Stimulated activated CD8-positive, alpha-beta memory T cell treated with anti-CD3 and anti-CD28 coated beads, Interleukin-4, amount 100 ng/mL, for 4 hours (primary cell): ENCODE data around the gene SCTR.

ENCODE experiments used
- DNase-seq, 2 donors: peaks; one replicate each; pipeline ENCODE4 v3.0.0-alpha.2; 2020; ENCODE audit warnings: low read depth in 2 of 2, low spot score in 1 of 2

The SCTR gene

DNA sequence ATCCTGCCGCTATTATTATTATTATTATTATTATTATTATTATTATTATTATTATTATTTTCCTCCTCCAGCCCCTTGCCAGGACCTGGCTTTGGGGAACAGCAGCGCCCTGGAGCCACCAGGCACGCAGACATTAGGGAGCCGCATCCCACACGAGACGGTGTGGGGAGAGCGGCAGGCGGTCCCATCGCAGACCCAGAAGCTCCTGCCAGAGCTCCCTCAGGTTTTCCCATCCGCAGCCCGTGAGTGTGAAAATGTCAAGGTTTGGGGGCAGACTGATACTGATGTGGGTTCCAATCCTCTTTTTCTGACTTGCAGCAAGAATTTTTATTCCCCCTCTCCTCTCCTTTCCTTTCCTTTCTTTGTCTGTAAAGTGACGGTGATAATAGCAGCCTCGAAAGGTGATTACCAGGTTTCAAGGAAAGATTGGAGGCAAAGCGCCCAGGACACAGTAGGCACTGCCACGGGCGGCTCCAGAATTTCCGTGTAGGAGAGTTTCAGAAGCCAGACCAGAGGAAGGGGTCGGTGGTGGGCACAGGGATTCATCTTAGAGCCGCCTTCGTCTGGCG is 816 bp downstream of the SCTR start:
- no peak for DNase-seq

DNA sequence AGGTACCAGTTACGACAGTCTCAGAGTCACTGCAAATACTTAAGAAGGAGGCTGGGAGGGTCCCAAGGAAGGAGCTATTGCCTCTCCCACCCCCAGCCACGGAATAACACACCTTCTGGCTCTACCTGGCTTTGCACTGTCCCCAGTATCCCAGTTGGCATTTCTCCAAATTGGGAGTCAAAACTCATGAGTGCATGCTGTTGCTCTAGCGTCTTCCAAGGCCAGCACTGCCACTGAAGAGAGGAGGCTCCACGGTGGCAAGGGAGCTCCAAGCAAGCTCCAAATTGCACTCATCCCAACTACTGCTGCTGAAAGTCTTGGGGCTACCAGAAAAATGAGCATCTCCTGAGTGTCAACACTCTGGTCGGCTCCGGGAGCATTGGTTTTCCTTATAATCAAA is 1.6 kb downstream of the SCTR start:
- DNase-seq = no peak

DNA sequence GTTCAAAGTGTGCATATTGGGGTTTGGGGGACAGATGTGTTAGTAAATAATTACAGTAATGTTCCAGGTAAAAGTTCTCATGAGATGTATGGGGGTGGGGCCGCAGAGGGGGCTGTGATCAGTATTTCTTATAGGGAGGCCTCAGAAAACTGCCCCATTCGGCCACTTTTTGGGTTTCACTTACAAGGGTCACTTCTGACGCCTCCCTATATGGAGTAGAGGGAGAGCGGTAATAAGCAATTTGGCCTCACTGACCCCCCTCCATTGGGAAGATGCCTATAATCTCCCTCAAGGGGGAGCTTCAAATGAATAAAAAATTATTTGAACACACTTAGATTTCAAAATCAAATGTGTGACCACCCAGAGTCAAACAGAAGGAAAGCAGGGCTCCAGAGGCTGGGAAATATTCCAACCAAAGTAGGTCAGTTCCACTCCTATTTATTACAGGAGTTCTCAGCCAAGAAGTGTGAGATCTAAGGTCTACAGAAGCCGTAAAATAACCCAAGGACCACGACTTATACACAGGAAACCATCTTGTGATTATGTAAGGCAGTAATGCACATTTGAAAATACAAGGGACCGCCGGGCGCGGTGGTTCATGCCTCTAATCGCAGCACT is 2.7 kb downstream of the SCTR start:
- no peak for DNase-seq

DNA sequence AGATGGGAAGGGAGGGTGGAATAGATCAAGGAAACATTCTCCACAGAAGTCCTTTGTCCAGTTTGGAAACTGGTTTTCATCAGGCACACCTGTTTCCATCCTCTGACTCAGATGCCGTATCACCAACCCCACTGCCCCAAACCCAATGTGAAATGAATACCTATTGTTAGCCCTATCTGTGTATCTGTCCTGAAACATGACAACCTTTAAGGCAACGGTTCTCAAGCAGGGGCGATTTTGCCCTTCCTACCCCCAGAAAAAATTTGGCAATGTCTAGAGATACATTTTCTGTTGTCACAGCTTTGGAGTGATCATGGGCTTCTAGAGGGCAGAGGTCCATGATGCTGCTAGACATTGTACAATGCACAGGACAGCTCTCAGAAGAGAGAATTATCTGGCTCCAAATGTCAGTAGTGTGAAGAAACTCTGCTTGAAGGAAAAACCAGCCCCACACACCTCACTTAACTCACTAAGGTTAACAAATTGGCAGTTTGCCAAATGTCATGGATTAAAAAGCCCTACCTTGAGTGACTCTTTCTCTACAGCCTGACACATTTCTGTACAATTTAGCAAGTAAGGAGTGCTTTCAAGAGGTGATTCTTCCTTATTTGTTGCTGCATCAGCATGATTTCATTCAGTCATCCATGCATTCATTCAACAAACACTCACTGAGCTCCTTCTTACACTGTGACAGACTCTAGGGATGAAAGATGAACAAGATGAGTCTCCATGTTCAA is 3.4 kb downstream of the SCTR start:
- no peak for DNase-seq

DNA sequence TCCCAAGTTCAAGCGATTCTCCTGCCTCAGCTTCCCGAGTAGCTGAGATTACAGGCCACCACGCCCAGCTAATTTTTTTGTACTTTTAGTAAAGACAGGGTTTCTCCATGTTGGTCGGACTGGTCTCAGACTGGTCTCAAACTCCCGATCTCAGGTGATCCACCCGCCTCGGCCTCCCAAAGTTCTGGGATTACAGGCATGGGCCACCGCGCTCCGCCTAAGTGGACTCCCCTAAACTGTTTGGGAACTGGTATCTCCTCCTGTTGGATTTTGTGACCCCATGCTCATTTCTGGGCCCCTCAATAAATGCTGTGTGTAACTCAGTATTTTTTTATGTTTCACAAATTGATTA is 5.2 kb downstream of the SCTR start:
- DNase-seq = no peak

DNA sequence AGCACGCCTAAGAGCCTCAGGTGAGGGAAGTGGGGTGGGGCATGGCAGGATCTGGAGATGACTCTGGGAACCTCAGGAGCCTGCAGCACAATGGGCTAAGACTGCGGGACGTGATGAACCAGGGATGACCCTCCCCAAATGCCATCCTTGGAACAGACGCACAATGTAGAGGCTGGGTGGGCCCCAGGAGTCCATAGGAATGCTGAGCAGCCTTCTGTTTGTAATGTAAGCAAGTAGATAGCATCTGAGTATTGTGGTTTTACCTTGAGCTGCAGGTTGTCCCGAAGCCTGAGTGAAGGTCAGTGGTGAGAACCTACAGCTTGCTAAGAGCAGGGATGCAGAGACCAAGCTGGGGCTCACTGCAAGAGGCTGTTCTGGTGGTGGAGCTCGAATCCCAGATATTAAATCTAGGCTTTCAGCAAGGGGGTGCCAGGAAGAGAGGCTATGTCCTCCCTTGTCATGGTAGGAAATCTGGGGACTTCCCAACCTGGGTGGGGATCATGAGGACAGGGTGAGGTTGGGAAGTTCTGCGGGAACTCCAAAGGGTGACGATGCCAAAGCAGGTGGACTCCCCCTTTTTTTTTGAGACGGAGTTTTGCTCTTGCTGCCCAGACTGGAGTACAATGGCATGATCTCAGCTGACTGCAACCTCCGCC is 5.8 kb downstream of the SCTR start:
- no peak for DNase-seq

DNA sequence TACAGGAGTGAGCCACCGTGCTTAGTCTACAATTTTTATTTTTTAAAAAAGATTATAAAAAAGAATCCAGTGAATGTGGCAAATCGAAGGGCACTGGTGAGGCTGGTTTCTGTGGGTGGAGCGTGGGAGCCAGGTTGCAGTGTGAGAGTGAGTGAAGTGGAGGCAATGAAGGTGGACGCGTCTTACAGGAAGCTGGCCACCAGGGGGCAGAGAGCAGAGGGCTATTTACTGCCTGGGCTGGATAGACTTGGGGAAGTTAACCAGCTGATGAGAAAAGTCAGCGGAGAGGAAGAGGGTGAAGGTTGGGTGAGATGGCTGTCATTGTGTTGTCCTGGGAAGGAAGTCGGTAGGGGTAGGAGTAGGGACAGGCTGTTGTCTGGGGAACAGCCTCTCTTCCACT is 6.8 kb downstream of the SCTR start:
- no peak for DNase-seq

DNA sequence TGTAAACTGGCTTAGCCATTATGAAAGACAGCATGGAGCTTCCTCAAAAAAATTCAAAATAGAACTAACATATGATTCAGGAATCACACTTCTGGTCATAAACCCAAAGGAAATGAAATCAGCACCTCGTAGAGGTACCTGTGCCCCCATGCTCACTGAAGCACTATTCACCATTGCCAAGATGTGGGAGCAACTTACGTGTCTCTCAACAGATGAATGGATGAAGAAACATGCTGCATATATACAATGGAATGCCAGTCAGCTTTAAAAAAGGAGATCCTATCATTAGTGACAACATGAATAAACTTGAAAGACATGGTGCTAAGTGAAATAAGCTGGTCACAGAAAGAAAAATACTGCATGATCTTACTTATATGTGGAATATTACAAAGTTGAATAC is 8.2 kb downstream of the SCTR start:
- no peak for DNase-seq

DNA sequence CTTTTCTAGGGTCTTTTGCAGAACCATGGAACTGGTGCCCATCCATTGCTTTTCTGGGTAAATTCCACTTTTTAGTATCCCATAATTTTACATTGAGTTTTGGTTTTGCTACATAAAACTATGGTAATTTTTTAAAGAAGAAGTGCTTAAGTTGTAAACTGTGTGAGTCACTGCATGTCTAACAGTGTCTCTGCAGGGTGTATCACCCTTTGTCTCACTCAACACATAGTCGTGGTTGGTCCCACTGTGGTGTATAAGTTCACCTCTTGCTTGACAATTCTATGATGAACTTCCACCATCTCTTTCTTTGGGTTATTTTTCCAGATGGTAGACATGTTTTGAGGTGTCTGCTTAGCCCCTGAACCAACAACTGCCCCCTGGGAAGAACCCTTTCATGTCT is 10.5 kb downstream of the SCTR start:
- DNase-seq = no peak

DNA sequence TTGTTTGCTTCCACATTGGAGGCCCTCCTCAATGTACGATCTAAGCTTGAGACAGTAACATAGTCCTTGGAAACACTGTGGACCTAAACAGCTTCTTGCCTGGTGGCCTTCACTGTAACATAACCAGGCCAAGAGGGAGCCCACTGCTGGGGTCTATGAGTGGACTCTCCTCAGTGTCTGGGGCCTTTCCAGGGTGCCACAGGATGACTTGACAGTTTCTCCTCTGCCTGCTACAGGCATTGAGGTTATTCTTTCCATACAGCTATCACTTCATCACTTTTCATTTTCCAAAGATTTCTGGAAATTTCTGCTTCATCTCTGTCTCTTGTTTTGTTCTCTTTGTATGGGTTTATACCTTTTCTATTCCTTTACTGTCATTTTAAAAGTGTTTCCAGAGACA is 11.3 kb downstream of the SCTR start:
- no peak for DNase-seq

DNA sequence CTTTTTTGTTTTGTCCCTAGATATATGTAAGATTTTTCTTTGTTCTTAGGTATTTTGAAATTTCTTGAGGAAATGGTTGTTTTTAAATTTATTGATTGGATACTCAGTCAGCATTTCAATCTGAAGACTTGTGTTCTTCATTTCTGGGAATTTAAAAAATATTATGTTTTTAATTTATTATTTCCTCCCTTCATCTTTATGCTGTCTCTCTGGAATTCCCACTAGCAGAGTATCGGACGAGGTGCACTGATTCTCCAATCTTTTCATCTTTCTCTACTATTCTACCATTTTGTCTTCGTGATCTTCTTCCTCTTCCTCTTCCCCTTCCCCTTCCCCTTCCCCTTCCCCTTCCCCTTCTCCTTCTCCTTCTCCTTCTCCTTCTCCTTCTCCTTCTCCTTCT is 12.3 kb downstream of the SCTR start:
- no peak for DNase-seq

DNA sequence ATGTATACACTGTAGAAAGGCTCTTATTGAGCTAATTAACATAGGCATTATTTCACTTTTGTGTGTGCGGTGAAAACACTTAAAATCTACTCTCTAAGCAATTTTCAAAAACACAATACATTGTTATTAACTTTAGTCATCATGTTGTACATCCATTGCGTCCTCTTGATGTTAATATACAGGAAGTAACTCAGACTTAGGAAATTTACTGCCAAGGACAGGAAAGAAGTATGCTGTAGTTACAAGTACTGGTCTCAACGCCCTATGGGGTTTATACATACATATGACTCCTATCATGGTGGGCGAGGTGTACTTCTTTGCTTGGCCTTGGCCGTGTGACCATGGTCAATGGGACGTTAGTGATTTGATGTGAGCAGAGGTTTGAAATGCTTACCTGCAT is 15.5 kb downstream of the SCTR start:
- no peak for DNase-seq

DNA sequence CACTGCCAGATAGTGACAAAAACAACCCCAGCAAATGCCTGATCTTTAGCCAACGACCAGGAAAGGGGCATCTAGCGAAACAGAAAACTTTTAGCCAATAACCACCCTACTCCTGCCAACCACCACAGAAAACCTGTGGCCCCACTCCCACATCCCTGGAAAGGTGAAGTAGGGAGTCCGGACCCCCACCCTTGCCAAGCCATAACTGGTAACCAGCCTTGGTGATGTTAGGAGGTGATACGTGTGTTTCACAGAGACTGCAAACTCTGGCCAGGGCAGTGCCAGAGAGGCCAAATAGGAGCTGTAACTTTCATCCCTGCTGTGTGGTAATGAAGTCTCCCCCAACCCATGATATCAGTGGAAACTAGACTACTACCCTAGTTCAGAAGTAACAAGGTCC is 27.6 kb downstream of the SCTR start:
- DNase-seq = no peak

DNA sequence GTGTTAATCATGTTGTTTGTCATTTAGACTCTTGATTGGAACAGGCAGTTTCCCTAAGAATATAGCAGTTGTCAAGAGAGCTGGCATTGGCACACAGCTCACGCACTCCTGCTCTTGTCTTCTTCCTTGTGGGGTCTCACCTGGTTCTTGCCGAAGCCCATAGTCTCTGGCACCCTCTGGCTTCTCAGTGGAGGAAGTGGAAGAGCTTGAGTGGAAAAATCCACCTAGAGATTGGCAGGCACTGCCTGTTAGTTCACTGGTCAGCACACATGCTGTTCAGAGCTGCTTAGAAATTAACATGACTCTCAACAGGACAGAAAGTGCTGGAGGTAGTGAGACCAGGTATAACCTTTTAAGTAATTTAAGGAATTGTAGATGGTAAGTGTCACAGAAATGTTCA is 28.3 kb downstream of the SCTR start:
- no peak for DNase-seq

DNA sequence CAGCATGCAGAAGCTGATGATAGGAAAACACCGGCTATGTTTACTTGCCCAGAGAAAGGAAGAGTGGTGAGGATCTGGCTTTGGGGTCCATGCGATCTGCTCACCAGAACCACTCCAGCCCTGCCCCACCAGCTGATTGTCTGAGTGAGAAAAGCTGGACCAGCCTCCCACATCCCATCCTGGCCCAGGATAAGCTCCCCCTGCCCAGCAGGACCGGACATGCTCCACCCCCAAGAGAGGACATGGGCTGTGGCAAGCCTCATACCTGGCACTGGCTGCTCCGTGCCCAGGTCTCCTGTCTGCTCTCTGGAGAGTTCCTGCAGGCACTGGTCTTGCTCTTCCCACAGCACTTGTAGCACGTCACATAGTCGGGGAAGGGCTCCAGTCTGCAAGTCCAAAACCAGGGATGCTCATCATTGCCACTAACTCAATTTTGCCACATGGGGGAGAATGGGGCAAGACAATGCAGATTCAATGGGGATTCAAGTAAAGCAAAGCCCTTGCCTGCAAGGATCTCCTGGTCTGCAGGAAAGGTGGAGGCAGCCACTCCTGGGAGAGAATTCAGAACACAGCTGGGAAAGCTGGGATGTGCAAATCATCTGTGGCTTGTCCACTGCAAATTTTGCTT is 30.0 kb downstream of the SCTR start:
- DNase-seq = no peak

DNA sequence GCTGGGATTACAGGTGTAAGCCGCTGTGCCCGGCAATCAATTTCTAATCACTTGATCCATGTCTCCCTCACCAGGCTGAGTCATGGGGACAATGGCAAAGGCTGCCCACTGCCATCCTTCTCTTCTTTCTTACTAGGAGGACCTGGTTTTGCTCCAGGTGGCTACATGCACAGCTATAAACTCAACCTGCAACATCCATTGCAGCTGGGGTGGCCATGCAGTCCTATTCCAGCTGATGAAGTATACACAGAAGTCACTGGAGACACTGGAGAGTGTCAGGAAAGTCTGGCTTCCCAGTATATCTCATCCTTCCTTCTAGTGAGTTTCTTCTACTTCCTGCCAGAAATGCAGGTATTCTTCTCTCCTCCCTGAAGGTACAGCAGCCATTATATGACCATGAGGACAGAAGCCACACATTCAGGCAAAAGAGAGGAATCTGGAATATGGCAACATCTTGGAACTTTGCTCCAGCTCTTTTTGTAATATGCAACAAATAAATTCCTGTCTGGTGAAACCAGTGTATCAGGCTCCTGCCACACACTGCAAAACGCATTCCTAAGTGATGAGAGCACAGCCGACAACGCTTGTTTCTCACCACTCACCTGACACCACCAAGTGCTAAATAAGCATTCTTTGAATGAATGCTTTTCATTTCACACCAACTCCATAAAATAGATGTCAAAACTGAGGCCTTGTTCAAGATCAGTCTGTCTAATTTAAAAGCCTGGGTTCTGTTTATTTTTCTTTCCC is 32.3 kb downstream of the SCTR start:
- no peak for DNase-seq

DNA sequence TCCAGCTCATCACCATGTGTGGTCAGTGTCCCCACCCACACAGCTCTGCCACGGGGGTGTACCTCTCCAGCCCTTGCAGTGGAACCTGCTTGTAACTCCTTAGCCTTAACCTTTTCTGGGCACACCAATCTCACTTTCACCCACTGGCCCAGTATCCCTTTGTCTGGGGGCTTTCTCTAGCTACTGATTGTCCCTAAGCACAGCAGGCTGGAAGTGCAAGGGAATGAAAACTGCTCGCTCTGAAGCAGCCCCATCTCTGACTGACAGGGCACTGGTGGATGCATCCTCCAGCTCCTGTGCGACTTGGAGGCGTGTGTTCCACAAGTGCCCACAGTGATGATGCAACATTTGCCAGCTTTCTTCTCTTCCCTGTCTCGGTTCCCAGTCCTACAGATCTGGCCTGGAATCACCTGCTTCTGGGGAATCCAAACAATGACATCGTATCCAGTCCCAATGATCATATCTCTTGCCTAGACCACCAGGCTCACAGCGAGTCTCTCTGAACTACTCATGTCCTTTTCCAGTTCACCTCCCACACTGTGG is 33.6 kb downstream of the SCTR start:
- no peak for DNase-seq

DNA sequence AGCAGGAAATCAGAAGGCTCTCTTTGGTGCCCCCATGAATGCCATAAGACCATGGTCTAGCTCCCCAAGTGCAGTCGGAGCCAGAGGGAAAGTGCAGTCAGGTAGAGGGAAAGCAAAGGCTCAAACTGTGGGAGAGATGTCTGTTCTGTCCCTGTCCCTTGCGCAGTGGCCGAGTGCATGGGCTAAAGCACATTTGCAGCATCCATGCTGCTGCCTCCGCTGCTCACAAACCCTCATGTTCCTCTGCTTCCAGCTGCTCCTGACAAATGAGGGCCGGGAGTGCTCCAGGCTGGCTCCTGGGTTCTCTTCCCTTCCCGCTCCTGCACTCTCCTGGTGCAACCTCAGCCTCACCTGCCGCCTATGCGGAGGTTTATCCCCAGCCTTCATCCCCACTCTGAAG is 34.2 kb downstream of the SCTR start:
- DNase-seq = no peak

DNA sequence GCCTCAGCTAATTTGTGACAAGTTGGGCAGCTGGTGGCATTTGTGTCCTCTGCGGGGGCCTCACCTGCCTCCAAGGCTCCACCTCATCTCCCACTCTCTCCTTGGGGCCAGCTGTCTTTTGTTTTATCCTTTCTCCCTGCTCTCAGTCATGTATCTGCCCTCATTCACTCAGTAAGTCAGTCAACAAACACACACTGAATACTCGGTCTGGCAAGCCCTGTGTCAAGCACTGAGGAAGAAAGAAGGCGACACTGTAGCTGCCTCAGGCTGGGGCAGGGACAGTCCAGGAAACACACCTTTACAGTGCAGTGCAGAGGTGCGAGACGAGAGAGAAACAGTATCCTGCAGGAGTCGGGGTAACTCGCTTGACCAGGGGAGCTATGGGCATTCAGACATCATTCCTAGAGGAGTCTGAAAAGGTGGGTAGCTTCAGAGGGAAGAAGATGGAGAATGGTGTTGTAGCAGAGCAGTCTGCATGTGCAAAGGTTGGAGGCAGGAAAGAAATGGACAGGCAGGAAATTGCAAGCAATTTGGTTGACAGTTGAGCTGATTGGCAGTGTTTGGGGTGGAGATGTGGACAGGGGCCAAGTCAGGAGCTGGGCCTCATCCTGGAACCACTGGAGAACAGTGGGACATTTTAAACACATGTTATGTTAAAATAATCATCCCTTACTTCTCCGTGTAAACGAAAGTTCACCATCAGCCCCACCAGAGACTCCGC is 34.9 kb downstream of the SCTR start:
- no peak for DNase-seq
